ENCODE results near the gene ASB15. TPM values are rescaled to one million over a fixed set of nuclear protein-coding genes. Genes with fewer than 3 reads are reported as not detected.

Gene ASB15
- total RNA-seq, 1 donor = not detected

- no peaks in the 10 kb centered on the region for H3K27me3 ChIP-seq (ENCODE audit: insufficient read depth, low read length)
- H3K4me2 ChIP-seq (ENCODE audit: insufficient read depth, low read length) = no peak overlapping the region
- H3K9me3 ChIP-seq (ENCODE audit: low read depth, low read length) = no peaks in the 10 kb centered on the region
- no peaks in the 10 kb centered on the region for H4K20me1 ChIP-seq (ENCODE audit: insufficient read depth, low read length)
- H3K27ac ChIP-seq (ENCODE audit: low read depth, low read length) = no peak overlapping the region
- no peaks in the 10 kb centered on the region for H3K36me3 ChIP-seq (ENCODE audit: insufficient read depth, low read length)
- DNase-seq (ENCODE audit: insufficient read length, low spot score, missing footprints) = no peak
- H3K4me1 ChIP-seq (ENCODE audit: insufficient read depth, low read length) = peaks cover 5% of the 10 kb centered on the region
- no peak for TF ChIP-seq CTCF (IDR thresholded peaks at IDR 0.05; ENCODE audit: extremely low read depth, low read depth, low read length)
- no peak overlapping the region for H2AFZ ChIP-seq (ENCODE audit: low read length)
- no peak overlapping the region for H3K4me3 ChIP-seq (ENCODE audit: insufficient read depth, low read length)
- H3K79me2 ChIP-seq (ENCODE audit: insufficient read depth, low read length) = no peaks in the 10 kb centered on the region
Observed at GRCh38 chr7:123637878-123638277, 36.3 kb downstream of the ASB15 start.

GRCh38 chr7:123639631-123640030, 38.0 kb downstream of the ASB15 start:
- Histone ChIP-seq H3K27ac (ENCODE audit: low read depth, low read length) (no peak overlapping the region), H4K20me1 (ENCODE audit: insufficient read depth, low read length) (no peaks in the 10 kb centered on the region), H3K4me2 (ENCODE audit: insufficient read depth, low read length) (no peak overlapping the region), H2AFZ (ENCODE audit: low read length) (no peak overlapping the region), H3K79me2 (ENCODE audit: insufficient read depth, low read length) (no peaks in the 10 kb centered on the region), H3K9me3 (ENCODE audit: low read depth, low read length) (no peaks in the 10 kb centered on the region), H3K27me3 (ENCODE audit: insufficient read depth, low read length) (no peaks in the 10 kb centered on the region), H3K36me3 (ENCODE audit: insufficient read depth, low read length) (no peaks in the 10 kb centered on the region), H3K4me1 (ENCODE audit: insufficient read depth, low read length) (peaks cover 7% of the 10 kb centered on the region), H3K4me3 (ENCODE audit: insufficient read depth, low read length) (no peak overlapping the region)
- no peak for TF ChIP-seq CTCF (IDR thresholded peaks at IDR 0.05; ENCODE audit: extremely low read depth, low read depth, low read length)
- no peak for DNase-seq (ENCODE audit: insufficient read length, low spot score, missing footprints)

GRCh38 chr7:123640583-123640982, 39.0 kb downstream of the ASB15 start:
- Histone ChIP-seq H3K9me3 (ENCODE audit: low read depth, low read length) (no peaks in the 10 kb centered on the region), H3K79me2 (ENCODE audit: insufficient read depth, low read length) (no peaks in the 10 kb centered on the region), H3K36me3 (ENCODE audit: insufficient read depth, low read length) (no peaks in the 10 kb centered on the region), H3K4me1 (ENCODE audit: insufficient read depth, low read length) (peaks cover 7% of the 10 kb centered on the region), H4K20me1 (ENCODE audit: insufficient read depth, low read length) (no peaks in the 10 kb centered on the region), H3K4me3 (ENCODE audit: insufficient read depth, low read length) (no peak overlapping the region), H2AFZ (ENCODE audit: low read length) (no peak overlapping the region), H3K27me3 (ENCODE audit: insufficient read depth, low read length) (peaks cover 2% of the 10 kb centered on the region), H3K4me2 (ENCODE audit: insufficient read depth, low read length) (no peak overlapping the region), H3K27ac (ENCODE audit: low read depth, low read length) (no peak overlapping the region)
- DNase-seq (ENCODE audit: insufficient read length, low spot score, missing footprints) = no peak
- TF ChIP-seq CTCF (IDR thresholded peaks at IDR 0.05; ENCODE audit: extremely low read depth, low read depth, low read length) = no peak

GRCh38 chr7:123641901-123642300, 40.3 kb downstream of the ASB15 start:
- Histone ChIP-seq H3K9me3 (ENCODE audit: low read depth, low read length) (no peaks in the 10 kb centered on the region), H3K4me3 (ENCODE audit: insufficient read depth, low read length) (no peak overlapping the region), H3K4me1 (ENCODE audit: insufficient read depth, low read length) (peaks cover 7% of the 10 kb centered on the region), H3K4me2 (ENCODE audit: insufficient read depth, low read length) (no peak overlapping the region), H3K79me2 (ENCODE audit: insufficient read depth, low read length) (no peaks in the 10 kb centered on the region), H2AFZ (ENCODE audit: low read length) (no peak overlapping the region), H3K27me3 (ENCODE audit: insufficient read depth, low read length) (peaks cover 4% of the 10 kb centered on the region), H4K20me1 (ENCODE audit: insufficient read depth, low read length) (no peaks in the 10 kb centered on the region), H3K27ac (ENCODE audit: low read depth, low read length) (no peak overlapping the region), H3K36me3 (ENCODE audit: insufficient read depth, low read length) (no peaks in the 10 kb centered on the region)
- no peak for DNase-seq (ENCODE audit: insufficient read length, low spot score, missing footprints)
- no peak for TF ChIP-seq CTCF (IDR thresholded peaks at IDR 0.05; ENCODE audit: extremely low read depth, low read depth, low read length)
